Fibroblast of lung (primary cell): ENCODE results near the gene UBE3D. TPM values are rescaled to one million over a fixed set of nuclear protein-coding genes. Genes with fewer than 3 reads are reported as not detected.

Experiments
- DNase-seq, 2 donors: peaks; one replicate each; pipeline versions ENCODE4 v3.0.0 to v3.0.0-alpha.2; 2010; ENCODE audit warnings: low read depth in 2 of 2
- H2AFZ ChIP-seq: 2 replicates; pipeline ENCODE4 v1.5.1; 2012; ENCODE audit warnings: low read length, control low read depth, inconsistent platforms
- H3K27ac ChIP-seq: 2 replicates; pipeline ENCODE4 v1.5.1; 2011; ENCODE audit warnings: low read length, control low read depth; ENCODE audit not compliant: insufficient read depth
- H3K27me3 ChIP-seq: 2 replicates; pipeline ENCODE4 v1.5.1; 2011; ENCODE audit warnings: mild to moderate bottlenecking, low read length; ENCODE audit not compliant: control insufficient read depth, insufficient read depth
- H3K36me3 ChIP-seq: 2 replicates; pipeline ENCODE4 v1.5.1; 2011; ENCODE audit warnings: low read length; ENCODE audit not compliant: control insufficient read depth, insufficient read depth
- H3K4me1 ChIP-seq: 2 replicates; pipeline ENCODE4 v1.5.1; 2011; ENCODE audit warnings: low read length; ENCODE audit not compliant: control insufficient read depth, insufficient read depth; ENCODE audit errors: extremely low read depth
- H3K4me2 ChIP-seq: 2 replicates; pipeline ENCODE4 v1.5.1; 2011; ENCODE audit warnings: low read length, control low read depth; ENCODE audit not compliant: insufficient read depth; ENCODE audit errors: extremely low read depth
- H3K4me3 ChIP-seq, 4 experiments: fragments of 200-600 bp in 1 of 4; sonication (generic) in 1 of 4; replicated peaks in 1 of 4; 2 replicates each; pipeline ENCODE4 v1.5.1; 2011 to 2016; ENCODE audit warnings: low read length in 4 of 4, low read depth in 3 of 4, mild to moderate bottlenecking in 3 of 4, control low read depth in 2 of 4, inconsistent platforms in 1 of 4, mixed read lengths in 1 of 4; ENCODE audit not compliant: insufficient read depth in 1 of 4; ENCODE audit errors: control extremely low read depth in 1 of 4
- H3K79me2 ChIP-seq: 2 replicates; pipeline ENCODE4 v1.5.1; 2012; ENCODE audit warnings: mild to moderate bottlenecking, low read length, inconsistent platforms; ENCODE audit not compliant: control insufficient read depth, insufficient read depth
- H3K9ac ChIP-seq: 2 replicates; pipeline ENCODE4 v1.5.1; 2011; ENCODE audit warnings: mild to moderate bottlenecking, low read length, control low read depth; ENCODE audit not compliant: insufficient read depth
- H3K9me3 ChIP-seq: 2 replicates; pipeline ENCODE4 v1.5.1; 2012; ENCODE audit warnings: low read depth, low read length; ENCODE audit not compliant: control insufficient read depth, insufficient read depth
- H4K20me1 ChIP-seq: 2 replicates; pipeline ENCODE4 v1.5.1; 2011; ENCODE audit warnings: low read length; ENCODE audit not compliant: control insufficient read depth, insufficient read depth; ENCODE audit errors: extremely low read depth
- EZH2 ChIP-seq: IDR thresholded peaks from 2 replicates; pipeline ENCODE4 v1.5.1; 2012; ENCODE audit warnings: low read length, control low read depth, mild to moderate bottlenecking; ENCODE audit errors: missing control alignments
- polyA plus RNA-seq, 2 donors: library from polyadenylated mRNA; depleted of rRNA in 1 of 2; stranded (reverse) in 1 of 2; unstranded in 1 of 2; fragments of >200 nt; gene quantifications; 2 replicates each; pipeline ENCODE4 v1.2.1, GENCODE V29; 2011 to 2012; ENCODE audit warnings: missing spikeins in 1 of 2
- total RNA-seq: library from RNA; depleted of rRNA; stranded (reverse); fragments of >200 nt; gene quantifications from 2 replicates; pipeline ENCODE4 v1.2.1, GENCODE V29; 2014
- TF ChIP-seq, protein P1 (sequence below), 2 donors: IDR thresholded peaks in 1 of 2; conservative IDR thresholded peaks in 1 of 2; 1 replicate in 1 of 2; 2 replicates in 1 of 2; pipeline ENCODE4 v1.5.1; 2011 to 2012; ENCODE audit warnings: low read length in 2 of 2, control low read depth in 1 of 2, inconsistent platforms in 1 of 2, low read depth in 1 of 2, mild to moderate bottlenecking in 1 of 2

UBE3D gene
- total and polyA plus RNA-seq, 2 donors (not counting 1 experiment from before 2014, with no cell fraction given): 2.8 to 5.6 TPM

DNA sequence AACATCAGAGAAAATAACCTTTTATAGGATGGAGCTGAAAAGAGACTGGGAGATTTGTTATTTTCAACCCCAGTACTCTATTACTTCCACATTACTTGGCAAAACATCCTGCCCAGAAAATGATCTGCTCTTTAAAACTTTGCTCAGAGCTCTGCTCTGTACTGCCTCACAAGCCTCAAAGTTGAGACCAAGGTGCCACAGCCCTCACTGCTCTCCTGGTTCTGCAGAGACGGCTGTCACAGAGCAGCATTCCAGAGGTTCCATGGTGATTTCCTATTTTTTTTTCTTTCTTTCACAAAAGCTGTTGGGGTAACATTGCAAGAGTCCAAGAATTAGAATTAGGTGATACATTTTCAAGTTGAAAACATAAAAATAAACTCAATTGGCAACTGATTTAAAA is 155.2 kb downstream of the UBE3D start:
- no peak for DNase-seq
- Histone ChIP-seq H2AFZ (no peak overlapping the region), H3K27ac (no peak overlapping the region), H3K79me2 (no peaks in the 10 kb centered on the region), H3K4me2 (no peak overlapping the region), H3K36me3 (no peaks in the 10 kb centered on the region), H3K9ac (no peak overlapping the region), H3K9me3 (no peaks in the 10 kb centered on the region), H3K27me3 (no peaks in the 10 kb centered on the region), H3K4me3 (no peak overlapping the region), H3K4me1 (peaks cover 2% of the 10 kb centered on the region), H4K20me1 (no peaks in the 10 kb centered on the region)
- TF ChIP-seq EZH2: no peak
- TF ChIP-seq, protein P1, sequence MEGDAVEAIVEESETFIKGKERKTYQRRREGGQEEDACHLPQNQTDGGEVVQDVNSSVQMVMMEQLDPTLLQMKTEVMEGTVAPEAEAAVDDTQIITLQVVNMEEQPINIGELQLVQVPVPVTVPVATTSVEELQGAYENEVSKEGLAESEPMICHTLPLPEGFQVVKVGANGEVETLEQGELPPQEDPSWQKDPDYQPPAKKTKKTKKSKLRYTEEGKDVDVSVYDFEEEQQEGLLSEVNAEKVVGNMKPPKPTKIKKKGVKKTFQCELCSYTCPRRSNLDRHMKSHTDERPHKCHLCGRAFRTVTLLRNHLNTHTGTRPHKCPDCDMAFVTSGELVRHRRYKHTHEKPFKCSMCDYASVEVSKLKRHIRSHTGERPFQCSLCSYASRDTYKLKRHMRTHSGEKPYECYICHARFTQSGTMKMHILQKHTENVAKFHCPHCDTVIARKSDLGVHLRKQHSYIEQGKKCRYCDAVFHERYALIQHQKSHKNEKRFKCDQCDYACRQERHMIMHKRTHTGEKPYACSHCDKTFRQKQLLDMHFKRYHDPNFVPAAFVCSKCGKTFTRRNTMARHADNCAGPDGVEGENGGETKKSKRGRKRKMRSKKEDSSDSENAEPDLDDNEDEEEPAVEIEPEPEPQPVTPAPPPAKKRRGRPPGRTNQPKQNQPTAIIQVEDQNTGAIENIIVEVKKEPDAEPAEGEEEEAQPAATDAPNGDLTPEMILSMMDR (conservative IDR thresholded peaks at IDR 0.05 in 1 of 2, IDR thresholded peaks at IDR 0.05 in 1 of 2; ENCODE audit: low read depth in 1 of 2, low read length in 2 of 2): no peak

DNA sequence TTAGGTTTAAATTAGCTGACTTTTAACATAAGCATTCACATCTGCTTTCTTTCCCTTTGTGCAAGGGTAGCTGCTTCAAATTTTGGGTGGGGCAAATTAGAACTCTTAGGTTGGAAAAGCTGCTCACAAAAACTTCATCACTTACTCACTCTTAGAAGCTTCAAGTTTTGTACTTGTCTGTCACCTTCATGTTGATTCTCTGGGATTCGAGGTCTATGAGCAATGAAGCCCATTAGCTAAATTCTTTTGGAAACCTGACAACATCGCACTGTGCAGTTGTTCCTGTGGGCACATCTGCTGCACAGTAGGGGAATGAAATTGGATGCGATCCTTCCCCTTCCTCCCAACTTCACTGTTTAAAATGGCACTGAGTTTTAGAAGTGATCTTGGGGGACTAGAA is 156.1 kb downstream of the UBE3D start:
- Histone ChIP-seq H3K4me1 (peaks cover 2% of the 10 kb centered on the region), H4K20me1 (no peaks in the 10 kb centered on the region), H3K27ac (no peak overlapping the region), H2AFZ (no peak overlapping the region), H3K36me3 (no peaks in the 10 kb centered on the region), H3K9me3 (no peaks in the 10 kb centered on the region), H3K27me3 (no peaks in the 10 kb centered on the region), H3K79me2 (no peaks in the 10 kb centered on the region), H3K4me3 (no peak overlapping the region), H3K4me2 (no peak overlapping the region), H3K9ac (no peak overlapping the region)
- TF ChIP-seq EZH2: no peak
- TF ChIP-seq, protein P1 (conservative IDR thresholded peaks at IDR 0.05 in 1 of 2, IDR thresholded peaks at IDR 0.05 in 1 of 2; ENCODE audit: low read depth in 1 of 2, low read length in 2 of 2): no peak
- DNase-seq: peak in 1 of 2 donors; percentile 28

DNA sequence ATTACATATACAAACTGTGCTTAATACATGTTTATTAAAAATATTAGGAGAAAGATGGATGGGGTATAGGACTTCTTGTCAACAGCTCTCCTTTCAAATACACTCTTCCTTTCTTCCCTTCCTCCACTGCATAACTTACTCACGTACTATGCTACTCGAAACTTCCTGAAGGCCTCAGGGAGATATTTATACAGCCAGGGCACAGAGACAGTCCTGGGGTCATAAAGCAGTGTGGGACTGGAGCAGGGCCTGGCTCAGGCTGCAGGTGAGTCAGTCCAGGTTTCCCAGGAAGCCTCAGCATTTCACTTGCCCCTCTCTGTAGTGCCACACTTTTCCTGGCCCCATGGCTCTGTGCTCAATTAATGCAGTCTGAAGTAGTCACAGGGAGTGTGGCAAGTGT is 157.0 kb downstream of the UBE3D start:
- H4K20me1 ChIP-seq: no peaks in the 10 kb centered on the region
- no peak overlapping the region for H3K27ac ChIP-seq
- DNase-seq: peak in 1 of 2 donors; percentile 2
- no peak overlapping the region for H3K4me2 ChIP-seq
- H2AFZ ChIP-seq: no peak overlapping the region
- no peak overlapping the region for H3K9ac ChIP-seq
- H3K27me3 ChIP-seq: no peaks in the 10 kb centered on the region
- no peak overlapping the region for H3K4me3 ChIP-seq
- H3K9me3 ChIP-seq: no peaks in the 10 kb centered on the region
- TF ChIP-seq, protein P1 (conservative IDR thresholded peaks at IDR 0.05 in 1 of 2, IDR thresholded peaks at IDR 0.05 in 1 of 2; ENCODE audit: low read depth in 1 of 2, low read length in 2 of 2): no peak
- TF ChIP-seq EZH2: no peak
- peaks cover 2% of the 10 kb centered on the region for H3K4me1 ChIP-seq
- no peaks in the 10 kb centered on the region for H3K79me2 ChIP-seq
- no peaks in the 10 kb centered on the region for H3K36me3 ChIP-seq
